ENCODE data around the gene FAF1.

The FAF1 gene

DNA sequence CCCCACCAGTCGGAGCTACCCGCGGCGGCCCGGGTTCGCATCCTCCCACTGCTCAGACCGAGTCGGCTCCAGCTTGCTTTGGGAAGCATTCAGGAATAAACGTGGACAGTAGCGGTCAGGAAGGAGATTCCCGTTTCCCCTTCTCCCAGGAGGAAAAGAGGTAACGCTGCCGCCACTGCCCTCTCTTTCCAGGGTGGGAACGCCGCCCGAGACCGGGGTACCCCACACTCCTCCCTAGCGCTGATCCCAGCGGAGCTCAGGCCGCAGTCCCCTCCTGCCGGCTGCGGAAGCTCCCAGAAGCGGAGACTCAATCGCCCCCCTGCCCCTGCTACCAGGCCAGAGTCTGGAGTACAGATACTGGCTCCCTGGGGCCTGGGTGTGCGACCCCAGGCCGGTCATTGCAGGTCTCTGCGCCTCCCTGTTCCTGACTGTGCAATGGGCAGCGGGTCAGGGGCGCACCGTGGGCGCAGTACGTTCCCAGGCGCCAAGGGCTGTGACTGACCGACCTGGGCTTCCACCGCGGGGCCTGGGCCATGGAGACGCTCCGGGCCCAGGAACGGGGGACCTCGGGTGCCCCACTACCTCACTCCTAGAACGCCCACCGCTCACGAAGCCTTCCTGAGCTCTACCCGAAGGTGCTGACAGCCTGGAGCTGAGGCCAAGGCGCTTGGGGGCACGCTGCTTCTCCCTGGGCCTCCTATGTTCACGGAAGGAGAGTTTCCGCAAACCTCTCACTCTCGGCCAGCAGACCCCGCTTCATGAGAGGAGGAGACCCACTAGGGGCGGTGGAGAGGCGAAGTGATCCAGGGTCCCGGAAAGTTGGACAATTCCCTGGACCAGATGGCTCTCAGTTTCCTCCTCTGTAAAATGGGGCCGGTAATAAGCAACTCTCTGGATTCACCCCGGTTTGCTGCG, 544.6 kb downstream of the FAF1 start:
- no peak for DNase-seq (ENCODE audit: low read depth)

DNA sequence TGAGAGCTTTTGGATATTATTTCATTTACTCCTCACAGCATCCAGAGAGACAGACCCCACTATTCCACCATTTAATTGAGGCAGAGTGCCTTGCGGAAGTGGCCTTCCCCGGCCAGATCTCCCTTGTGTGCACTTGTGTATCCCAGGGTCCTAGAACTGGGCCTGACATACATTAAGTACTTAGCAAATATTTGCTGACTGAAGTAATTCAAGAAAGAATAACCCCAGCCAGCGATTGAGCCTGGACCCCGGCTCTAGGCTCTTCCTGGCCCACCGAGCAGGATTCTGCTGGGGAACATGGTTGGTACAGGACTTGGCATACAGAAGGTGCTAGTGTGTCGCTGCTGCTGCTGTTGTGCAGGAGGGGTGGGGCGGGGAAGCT, 545.2 kb downstream of the FAF1 start:
- DNase-seq (ENCODE audit: low read depth), result no peak

- no peak for DNase-seq (ENCODE audit: low read depth)
These were observed 547.1 kb downstream of the FAF1 start for GRCh38 chr1:50412813-50413476.

- DNase-seq (ENCODE audit: low read depth), result no peak
These were observed 554.3 kb downstream of the FAF1 start for GRCh38 chr1:50405814-50406213.

DNA sequence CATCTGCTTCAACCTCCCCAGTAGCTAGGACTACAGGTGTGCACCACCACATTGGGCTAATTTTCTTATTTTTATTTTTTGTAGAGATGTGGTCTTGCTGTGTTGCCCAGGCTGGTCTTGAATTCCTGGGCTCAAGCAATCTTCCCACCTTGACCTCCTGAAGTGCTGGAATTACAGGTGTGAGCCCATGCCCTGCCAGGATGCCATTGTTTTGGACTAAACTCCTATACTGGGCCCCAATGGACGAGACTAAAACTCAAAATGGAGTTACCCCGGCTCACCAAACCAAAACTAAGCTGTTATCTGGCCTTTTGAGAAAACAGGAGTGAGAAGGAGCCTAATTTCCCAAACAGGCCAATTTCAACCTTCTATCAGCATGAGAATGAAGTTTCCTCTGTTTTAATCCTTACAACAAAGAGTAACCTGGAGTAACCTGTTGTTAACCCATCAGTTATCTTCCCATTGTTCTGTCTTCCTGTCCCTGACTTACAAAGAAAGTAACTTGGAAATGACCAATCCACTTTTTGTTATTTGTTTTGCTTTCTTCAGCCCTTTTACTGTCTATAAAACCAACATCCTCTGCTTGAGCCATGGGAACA, 566.4 kb downstream of the FAF1 start:
- DNase-seq (ENCODE audit: low read depth), result no peak

Data from fibroblast of the conjunctiva (primary cell).